HG03439 (cell line): ENCODE measurements around the gene GALNT15.

Source experiments
- ATAC-seq: cut with Tn5 transposase; IDR thresholded peaks from one replicate; pipeline ENCODE4 v1.9.1; 2021; ENCODE audit warnings: mild to moderate bottlenecking, moderate library complexity; ENCODE audit not compliant: unreplicated experiment

The GALNT15 gene

GRCh38 chr3:16279010-16279801, 104.7 kb downstream of the GALNT15 start:
- no peak for ATAC-seq

- no peak for ATAC-seq
Observed at GRCh38 chr3:16280671-16281070, 106.2 kb downstream of the GALNT15 start.
